ENCODE data around the gene SEPTIN5. TPM values are rescaled to one million over a fixed set of nuclear protein-coding genes. Genes with fewer than 3 reads are reported as not detected.

SEPTIN5 gene
- total RNA-seq, 1 experiment from 2014 or later: 1.00 TPM

GRCh38 chr22:19708321-19709011 is 5.8 kb upstream of the SEPTIN5 start:
- no peak for DNase-seq
- Histone ChIP-seq H3K27me3 (replicated peaks; ENCODE audit: control insufficient read depth, insufficient read depth, low read length) (no peaks in the 10 kb centered on the region), H3K4me3 (ENCODE audit: low read depth, low read length) (no peak overlapping the region), H3K9me3 (no peaks in the 10 kb centered on the region), H3K4me1 (no peaks in the 10 kb centered on the region), H3K36me3 (ENCODE audit: control insufficient read depth, insufficient read depth, low read length) (no peaks in the 10 kb centered on the region)
- Mint-ChIP-seq H3K36me3 (ENCODE audit: insufficient read depth, unreplicated experiment) (no peaks in the 10 kb centered on the region), H3K9me3 (ENCODE audit: unreplicated experiment) (no peaks in the 10 kb centered on the region), H3K27ac (ENCODE audit: unreplicated experiment) (no peak overlapping the region), H3K4me1 (ENCODE audit: low read depth, unreplicated experiment) (no peaks in the 10 kb centered on the region), H3K27me3 (ENCODE audit: insufficient read depth, unreplicated experiment) (peaks cover 6% of the 10 kb centered on the region), H3K4me3 (ENCODE audit: unreplicated experiment) (no peak overlapping the region)
- ChIA-PET CTCF (no interaction called here), POLR2A (interaction anchor here (0.6 kb wide), 1 partner anchor 1966 kb away, joined by 5 read pairs; no protein-coding TSS in a partner anchor)
- TF ChIP-seq CTCF (IDR thresholded peaks at IDR 0.05; ENCODE audit: insufficient read depth in 1 of 2, low read depth in 1 of 2, low read length in 1 of 2, severe bottlenecking in 1 of 2, unreplicated experiment in 1 of 2): no peak
- no TSS peak for BruUV-seq (replicated peaks)
- intact Hi-C loops (cut with micrococcal nuclease; ENCODE audit: unreplicated experiment): no loop called here

GRCh38 chr22:19709063-19709769 is 5.1 kb upstream of the SEPTIN5 start:
- TF ChIP-seq CTCF (IDR thresholded peaks at IDR 0.05; ENCODE audit: insufficient read depth in 1 of 2, low read depth in 1 of 2, low read length in 1 of 2, severe bottlenecking in 1 of 2, unreplicated experiment in 1 of 2): no peak
- H3K36me3 Mint-ChIP-seq (ENCODE audit: insufficient read depth, unreplicated experiment): no peaks in the 10 kb centered on the region
- POLR2A ChIA-PET: interaction anchor here (0.6 kb wide), 1 partner anchor 1967 kb away, joined by 5 read pairs; no protein-coding TSS in a partner anchor
- Histone ChIP-seq H3K27me3 (replicated peaks; ENCODE audit: control insufficient read depth, insufficient read depth, low read length) (no peaks in the 10 kb centered on the region), H3K4me3 (ENCODE audit: low read depth, low read length) (no peak overlapping the region), H3K9me3 (no peaks in the 10 kb centered on the region), H3K36me3 (ENCODE audit: control insufficient read depth, insufficient read depth, low read length) (no peaks in the 10 kb centered on the region), H3K4me1 (no peaks in the 10 kb centered on the region)
- H3K27ac Mint-ChIP-seq (ENCODE audit: unreplicated experiment): no peak overlapping the region
- H3K4me3 Mint-ChIP-seq (ENCODE audit: unreplicated experiment): no peak overlapping the region
- H3K27me3 Mint-ChIP-seq (ENCODE audit: insufficient read depth, unreplicated experiment): peaks cover 6% of the 10 kb centered on the region
- CTCF ChIA-PET: no interaction called here
- H3K9me3 Mint-ChIP-seq (ENCODE audit: unreplicated experiment): no peaks in the 10 kb centered on the region
- no peak for DNase-seq
- no TSS peak for BruUV-seq (replicated peaks)
- no peaks in the 10 kb centered on the region for H3K4me1 Mint-ChIP-seq (ENCODE audit: low read depth, unreplicated experiment)
- intact Hi-C loops (cut with micrococcal nuclease; ENCODE audit: unreplicated experiment): no loop called here

- no peaks in the 10 kb centered on the region for H3K36me3 Mint-ChIP-seq (ENCODE audit: insufficient read depth, unreplicated experiment)
These were observed 4.1 kb upstream of the SEPTIN5 start for GRCh38 chr22:19710020-19710768.

More at GRCh38 chr22:19710020-19710768, 4.1 kb upstream of the SEPTIN5 start:
- H3K4me3 Mint-ChIP-seq (ENCODE audit: unreplicated experiment): no peak overlapping the region
- Histone ChIP-seq H3K9me3 (no peaks in the 10 kb centered on the region), H3K27me3 (replicated peaks; ENCODE audit: control insufficient read depth, insufficient read depth, low read length) (no peaks in the 10 kb centered on the region), H3K36me3 (ENCODE audit: control insufficient read depth, insufficient read depth, low read length) (no peaks in the 10 kb centered on the region), H3K4me3 (ENCODE audit: low read depth, low read length) (no peak overlapping the region), H3K4me1 (0 out of 2 replicates have a peak, but pooled peaks cover 3% of the 10 kb centered on the region)
- DNase-seq: no peak
- no peaks in the 10 kb centered on the region for H3K4me1 Mint-ChIP-seq (ENCODE audit: low read depth, unreplicated experiment)
- BruUV-seq (replicated peaks): no TSS peak
- no peaks in the 10 kb centered on the region for H3K9me3 Mint-ChIP-seq (ENCODE audit: unreplicated experiment)
- POLR2A ChIA-PET: no interaction called here
- intact Hi-C loops (cut with micrococcal nuclease; ENCODE audit: unreplicated experiment): loop anchor here (10.0 kb wide), 1 partner anchor 75 kb away; no protein-coding TSS in a partner anchor
- CTCF ChIA-PET: no interaction called here
- no peak for TF ChIP-seq CTCF (IDR thresholded peaks at IDR 0.05; ENCODE audit: insufficient read depth in 1 of 2, low read depth in 1 of 2, low read length in 1 of 2, severe bottlenecking in 1 of 2, unreplicated experiment in 1 of 2)
- no peak overlapping the region for H3K27ac Mint-ChIP-seq (ENCODE audit: unreplicated experiment)
- peaks cover 6% of the 10 kb centered on the region for H3K27me3 Mint-ChIP-seq (ENCODE audit: insufficient read depth, unreplicated experiment)

Measured in Caco-2 (cell line).